ENCODE measurements around the gene RGS3. TPM values are rescaled to one million over a fixed set of nuclear protein-coding genes. Genes with fewer than 3 reads are reported as not detected.

The RGS3 gene
- total RNA-seq, 4 donors from 2014 or later, result 10.5 to 18.2 (median 12.8) TPM

DNA sequence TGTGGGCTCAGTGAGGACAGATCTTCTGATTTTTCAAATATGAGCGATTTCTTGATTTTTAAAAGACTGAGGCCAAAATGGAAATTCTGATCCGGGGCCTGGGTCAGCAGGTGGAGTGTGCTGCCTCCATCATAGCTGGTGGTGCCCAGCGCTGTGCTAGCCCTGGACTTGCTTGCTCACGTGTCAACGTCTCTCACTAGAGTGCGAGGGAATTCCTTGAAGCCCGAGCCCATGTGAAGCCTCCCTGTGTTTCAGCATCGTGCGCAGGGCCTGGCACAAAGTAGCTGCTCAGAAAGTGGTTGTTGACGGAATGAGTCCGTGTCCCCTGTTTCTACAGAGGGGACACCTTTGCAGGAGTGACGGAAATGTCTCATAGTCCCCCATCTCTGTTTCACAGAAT is 50.5 kb downstream of the RGS3 start:
- no peak for TF ChIP-seq POLR2A (IDR thresholded peaks at IDR 0.05)
- TF ChIP-seq, protein P1, sequence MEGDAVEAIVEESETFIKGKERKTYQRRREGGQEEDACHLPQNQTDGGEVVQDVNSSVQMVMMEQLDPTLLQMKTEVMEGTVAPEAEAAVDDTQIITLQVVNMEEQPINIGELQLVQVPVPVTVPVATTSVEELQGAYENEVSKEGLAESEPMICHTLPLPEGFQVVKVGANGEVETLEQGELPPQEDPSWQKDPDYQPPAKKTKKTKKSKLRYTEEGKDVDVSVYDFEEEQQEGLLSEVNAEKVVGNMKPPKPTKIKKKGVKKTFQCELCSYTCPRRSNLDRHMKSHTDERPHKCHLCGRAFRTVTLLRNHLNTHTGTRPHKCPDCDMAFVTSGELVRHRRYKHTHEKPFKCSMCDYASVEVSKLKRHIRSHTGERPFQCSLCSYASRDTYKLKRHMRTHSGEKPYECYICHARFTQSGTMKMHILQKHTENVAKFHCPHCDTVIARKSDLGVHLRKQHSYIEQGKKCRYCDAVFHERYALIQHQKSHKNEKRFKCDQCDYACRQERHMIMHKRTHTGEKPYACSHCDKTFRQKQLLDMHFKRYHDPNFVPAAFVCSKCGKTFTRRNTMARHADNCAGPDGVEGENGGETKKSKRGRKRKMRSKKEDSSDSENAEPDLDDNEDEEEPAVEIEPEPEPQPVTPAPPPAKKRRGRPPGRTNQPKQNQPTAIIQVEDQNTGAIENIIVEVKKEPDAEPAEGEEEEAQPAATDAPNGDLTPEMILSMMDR (IDR thresholded peaks at IDR 0.05), result no peak
- no peak overlapping the region for H3K4me3 ChIP-seq (ENCODE audit: low read depth, poor library complexity, severe bottlenecking)
- WGBS, 2 donors, result 94 to 95% methylated on average over 12 of the region's 12 CpGs
- no peak for DNase-seq (ENCODE audit: low spot score in 2 of 2)
- intact Hi-C loops (cut with DNase I; ENCODE audit: low total_unique reads), result loop anchor here (5.0 kb wide), 1 partner anchor 1852 kb away; the partner anchor contains the start of gene GNG10

DNA sequence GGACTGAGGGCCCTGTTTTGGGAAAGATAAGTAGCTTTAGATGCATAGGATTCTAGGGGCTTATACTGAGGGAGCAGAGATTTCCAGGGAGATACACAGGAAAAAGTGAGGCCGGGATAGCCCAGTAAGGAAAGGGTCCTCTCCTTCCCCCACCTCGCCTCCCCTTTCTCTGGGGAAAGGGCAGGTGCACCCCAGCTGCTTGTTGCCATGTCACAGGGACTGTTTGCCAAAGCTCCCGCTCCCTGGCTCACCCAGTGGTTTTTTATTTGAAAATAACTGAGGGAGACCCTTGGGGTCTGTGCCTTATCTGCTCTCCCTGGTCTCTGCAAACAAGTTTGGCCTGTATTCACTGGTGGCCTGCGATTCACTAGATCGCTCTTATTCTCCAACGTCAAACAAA is 51.2 kb downstream of the RGS3 start:
- TF ChIP-seq, protein P1 (IDR thresholded peaks at IDR 0.05), result no peak
- no peak for TF ChIP-seq POLR2A (IDR thresholded peaks at IDR 0.05)
- DNase-seq (ENCODE audit: low spot score in 2 of 2), result no peak
- intact Hi-C loops (cut with DNase I; ENCODE audit: low total_unique reads), result loop anchor here (5.0 kb wide), 1 partner anchor 1852 kb away; the partner anchor contains the start of gene GNG10
- no peak overlapping the region for H3K4me3 ChIP-seq (ENCODE audit: low read depth, poor library complexity, severe bottlenecking)
- WGBS, 2 donors, result 94 to 95% methylated on average over 6 of the region's 6 CpGs

DNA sequence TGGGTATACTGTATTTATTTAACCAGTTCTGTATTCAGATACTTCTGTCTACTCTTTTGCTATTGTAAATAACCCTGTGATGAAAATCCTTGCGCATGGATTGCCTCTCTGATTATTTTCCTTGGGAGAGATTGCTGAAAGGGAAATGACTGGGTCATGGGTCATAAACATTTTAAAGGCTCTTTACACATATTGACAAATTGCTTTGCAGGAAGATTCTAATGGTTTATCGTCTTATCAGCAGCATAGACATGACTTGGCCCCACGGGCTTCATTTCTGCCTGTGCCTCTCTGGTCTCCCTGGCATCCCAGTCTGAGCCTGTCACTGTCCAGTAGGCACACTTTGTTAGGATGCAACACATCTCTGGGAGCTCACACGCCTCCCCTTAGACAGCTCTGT is 52.3 kb downstream of the RGS3 start:
- DNase-seq (ENCODE audit: low spot score in 2 of 2), result no peak
- intact Hi-C loops (cut with DNase I; ENCODE audit: low total_unique reads), result no loop called here
- no peak overlapping the region for H3K4me3 ChIP-seq (ENCODE audit: low read depth, poor library complexity, severe bottlenecking)
- WGBS, 2 donors, result 91 to 93% methylated on average over 4 of the region's 4 CpGs
- TF ChIP-seq, protein P1 (IDR thresholded peaks at IDR 0.05), result no peak
- no peak for TF ChIP-seq POLR2A (IDR thresholded peaks at IDR 0.05)

DNA sequence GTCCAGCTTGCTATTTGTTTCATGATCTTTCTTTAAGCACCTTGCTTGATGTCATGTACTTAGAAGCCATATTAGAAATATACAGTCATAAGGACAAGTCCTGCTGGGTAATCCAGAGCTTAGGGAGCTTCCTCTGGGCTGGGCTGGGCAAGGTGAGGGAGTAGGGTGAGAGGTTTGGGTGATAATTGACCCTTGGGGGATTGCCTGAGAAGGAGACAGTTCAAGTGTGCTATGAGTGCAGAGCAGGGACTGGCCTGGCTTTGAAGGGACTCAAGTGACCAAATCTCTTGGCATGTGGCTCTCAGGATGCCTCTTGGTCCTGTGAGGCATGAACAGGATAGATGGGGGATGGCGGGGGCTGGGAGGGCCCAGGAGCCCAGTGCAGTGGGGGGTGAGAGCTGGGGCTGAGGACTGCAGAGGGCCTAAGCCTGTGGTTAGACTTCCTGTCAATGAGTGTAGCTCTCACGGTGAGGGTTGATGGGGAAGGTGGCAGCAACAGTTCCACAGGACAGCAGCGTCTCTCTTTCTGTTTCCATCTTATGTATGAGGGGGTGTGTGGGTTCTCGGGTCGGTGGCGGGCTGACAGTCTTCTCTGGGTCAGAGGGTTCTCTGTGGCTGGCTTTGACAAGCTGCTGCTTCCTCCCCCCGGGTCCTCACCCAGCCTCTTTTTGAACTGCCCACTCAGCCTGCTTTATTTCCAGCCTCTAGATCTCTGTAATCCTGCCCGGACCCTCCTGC is 53.5 kb downstream of the RGS3 start:
- TF ChIP-seq, protein P1 (IDR thresholded peaks at IDR 0.05), result no peak
- no peak for TF ChIP-seq POLR2A (IDR thresholded peaks at IDR 0.05)
- intact Hi-C loops (cut with DNase I; ENCODE audit: low total_unique reads), result no loop called here
- 71 to 83% methylated on average over 8 of the region's 8 CpGs for WGBS, 2 donors
- no peak for DNase-seq (ENCODE audit: low spot score in 2 of 2)
- H3K4me3 ChIP-seq (ENCODE audit: low read depth, poor library complexity, severe bottlenecking), result no peak overlapping the region

DNA sequence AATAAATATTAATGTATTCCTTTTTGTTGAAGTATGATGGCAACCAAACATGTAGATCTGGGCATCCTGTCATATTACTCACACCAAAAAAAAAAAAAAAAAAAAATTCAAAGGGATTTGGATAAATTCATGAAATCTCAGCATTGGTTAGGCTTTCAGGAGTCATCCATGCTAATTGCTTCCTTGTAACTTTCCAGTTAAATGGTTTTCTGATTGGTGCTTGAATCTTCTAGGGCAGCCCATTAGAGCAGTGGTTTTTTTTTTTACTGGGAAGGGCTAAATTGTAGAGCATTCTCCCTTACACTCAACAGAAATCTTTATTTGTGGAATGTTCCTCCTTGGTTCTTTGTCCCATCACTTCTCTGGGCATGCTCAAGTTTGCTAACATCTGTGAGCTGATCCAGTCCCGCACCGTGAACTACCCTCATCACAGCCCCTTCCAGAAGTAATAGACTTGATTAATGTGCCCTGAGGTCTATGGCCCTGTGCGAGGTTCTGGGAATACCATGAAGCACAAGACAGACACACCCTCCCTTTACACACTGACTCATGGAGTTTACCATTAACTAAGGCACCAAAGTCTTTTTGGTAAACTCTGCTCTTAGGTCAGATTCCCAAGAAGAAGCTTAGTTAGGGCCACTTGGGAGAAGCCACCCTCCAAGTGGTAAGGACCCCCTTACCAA is 56.0 kb downstream of the RGS3 start:
- no peak for TF ChIP-seq POLR2A (IDR thresholded peaks at IDR 0.05)
- TF ChIP-seq, protein P1 (IDR thresholded peaks at IDR 0.05), result no peak
- no peak for DNase-seq (ENCODE audit: low spot score in 2 of 2)
- WGBS, 2 donors, result 54 to 66% methylated on average over 3 of the region's 3 CpGs
- no peak overlapping the region for H3K4me3 ChIP-seq (ENCODE audit: low read depth, poor library complexity, severe bottlenecking)
- intact Hi-C loops (cut with DNase I; ENCODE audit: low total_unique reads), result no loop called here
